IPS-20b (cell line): Measurements from ENCODE around the gene GRK1.

Experiments
- H3K27ac ChIP-seq: one replicate; pipeline ENCODE4 v1.5.1; 2013; ENCODE audit warnings: low read length
- H3K27me3 ChIP-seq: 2 replicates; pipeline ENCODE4 v1.6.1; 2013; ENCODE audit warnings: mild to moderate bottlenecking, low read length, inconsistent platforms; ENCODE audit not compliant: insufficient read depth
- H3K36me3 ChIP-seq: 2 replicates; pipeline ENCODE4 v1.6.1; 2013; ENCODE audit warnings: low read depth, mild to moderate bottlenecking, inconsistent platforms, low read length, moderate library complexity; ENCODE audit not compliant: insufficient read depth
- H3K4me1 ChIP-seq: 2 replicates; pipeline ENCODE4 v1.6.1; 2013; ENCODE audit warnings: mild to moderate bottlenecking, control low read depth, inconsistent platforms, low read length, moderate library complexity; ENCODE audit not compliant: insufficient read depth
- H3K4me3 ChIP-seq: 2 replicates; pipeline ENCODE4 v1.5.1; 2013; ENCODE audit warnings: mild to moderate bottlenecking, low read length, inconsistent platforms
- H3K9ac ChIP-seq: 2 replicates; pipeline ENCODE4 v1.6.1; 2013; ENCODE audit warnings: low read depth, mild to moderate bottlenecking, inconsistent platforms, low read length, moderate library complexity
- H3K9me3 ChIP-seq: 2 replicates; pipeline ENCODE4 v1.6.1; 2013; ENCODE audit warnings: mild to moderate bottlenecking, low read depth, low read length, inconsistent platforms; ENCODE audit not compliant: insufficient read depth

GRK1 gene

DNA sequence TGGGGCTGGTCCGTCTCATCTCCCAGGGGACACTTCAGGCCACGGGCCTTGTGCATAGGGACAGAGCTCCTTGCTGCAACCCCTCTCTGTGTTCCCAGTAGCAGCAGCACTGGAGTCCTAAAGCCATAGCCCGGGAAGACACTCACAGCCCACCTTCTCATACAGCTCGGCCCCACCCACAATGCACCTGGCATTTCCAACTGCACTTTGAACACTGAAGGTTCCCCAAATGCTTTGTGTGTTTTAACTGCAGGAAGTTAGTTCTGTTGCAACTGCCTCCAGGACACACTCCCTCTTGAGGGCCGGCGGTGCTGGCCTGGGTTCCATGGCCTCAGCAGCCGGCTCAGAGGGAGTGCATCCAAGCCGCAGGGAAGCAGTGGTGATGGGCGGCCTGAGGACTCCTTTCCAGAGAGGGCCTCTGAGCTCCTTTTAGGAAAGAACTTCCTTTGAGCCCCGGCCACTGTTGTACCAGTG lies 69.3 kb downstream of the GRK1 start:
- no peaks in the 10 kb centered on the region for H3K27me3 ChIP-seq
- H3K9me3 ChIP-seq, result peaks cover 6% of the 10 kb centered on the region; the same call in 1 of the 2 replicates
- no peaks in the 10 kb centered on the region for H3K36me3 ChIP-seq
- no peaks in the 10 kb centered on the region; the same call in 1 of the 2 replicates for H3K4me1 ChIP-seq
- H3K9ac ChIP-seq, result no peak overlapping the region
- no peak overlapping the region for H3K4me3 ChIP-seq
- H3K27ac ChIP-seq, result no peak overlapping the region

DNA sequence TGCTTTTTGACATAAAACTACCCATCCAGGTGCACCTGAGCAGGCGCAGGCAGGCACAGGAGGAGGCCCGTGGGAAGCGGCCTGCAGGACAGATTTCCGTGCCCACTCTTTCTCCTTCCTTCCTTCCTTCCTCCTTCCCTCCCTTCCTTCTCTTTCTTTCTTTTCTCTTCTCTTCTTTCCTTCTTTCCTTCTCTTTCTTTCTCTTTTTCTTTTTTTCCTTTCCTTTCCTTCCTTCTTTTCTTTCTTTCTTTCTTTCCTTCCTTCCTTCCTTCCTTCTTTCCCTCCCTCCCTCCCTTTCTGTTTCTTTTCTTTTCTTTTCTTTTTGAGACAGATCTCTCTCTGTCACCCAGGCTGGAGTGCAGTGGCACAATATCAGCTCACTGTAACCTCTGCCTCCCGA lies 70.8 kb downstream of the GRK1 start:
- Histone ChIP-seq H3K9me3 (peaks cover 6% of the 10 kb centered on the region; the same call in 1 of the 2 replicates), H3K9ac (no peak overlapping the region), H3K4me1 (peaks cover 5% of the 10 kb centered on the region; the same call in 1 of the 2 replicates), H3K4me3 (no peak overlapping the region), H3K36me3 (no peaks in the 10 kb centered on the region), H3K27ac (no peak overlapping the region), H3K27me3 (no peaks in the 10 kb centered on the region)

DNA sequence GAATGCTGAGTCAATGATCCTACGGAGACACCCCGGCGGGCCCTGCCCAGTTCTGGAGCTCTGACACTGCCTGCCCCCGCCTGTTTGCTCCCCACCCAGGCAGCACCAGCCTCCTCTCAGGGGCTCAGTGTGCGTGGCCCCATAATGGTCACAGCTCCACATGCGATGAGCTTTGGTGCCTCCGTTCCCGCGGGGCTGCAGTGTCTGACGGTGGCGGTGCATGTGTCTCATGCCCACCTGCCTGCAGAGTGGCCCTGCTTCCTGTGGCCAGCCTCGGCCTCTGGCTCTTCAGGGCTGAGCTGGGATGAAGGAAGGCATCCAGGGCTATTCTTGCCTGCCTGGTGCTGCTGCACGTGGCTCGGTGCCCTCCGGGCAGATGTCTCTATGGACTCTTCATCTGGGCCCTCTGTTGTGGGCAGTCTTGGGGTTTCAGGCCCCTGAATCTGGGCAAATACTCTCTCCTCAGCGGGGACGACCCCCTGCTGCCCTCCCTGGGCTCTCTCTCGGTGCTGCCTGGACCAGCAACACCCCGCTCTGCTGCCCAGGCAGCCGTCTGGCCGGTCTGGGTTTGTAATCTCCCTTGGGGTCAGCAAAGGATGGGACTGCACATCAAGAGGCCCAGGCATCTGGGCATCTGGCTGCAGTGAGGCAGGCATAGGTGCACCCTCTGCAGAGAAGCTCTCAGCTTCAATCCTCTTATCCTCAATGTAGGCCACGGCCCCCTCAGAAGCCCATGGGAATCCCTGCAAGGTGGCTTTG lies 72.7 kb downstream of the GRK1 start:
- Histone ChIP-seq H3K9ac (no peak overlapping the region), H3K4me3 (no peak overlapping the region), H3K36me3 (no peaks in the 10 kb centered on the region), H3K4me1 (peaks cover 5% of the 10 kb centered on the region; the same call in 1 of the 2 replicates), H3K27me3 (no peaks in the 10 kb centered on the region), H3K9me3 (no peaks in the 10 kb centered on the region), H3K27ac (no peak overlapping the region)

DNA sequence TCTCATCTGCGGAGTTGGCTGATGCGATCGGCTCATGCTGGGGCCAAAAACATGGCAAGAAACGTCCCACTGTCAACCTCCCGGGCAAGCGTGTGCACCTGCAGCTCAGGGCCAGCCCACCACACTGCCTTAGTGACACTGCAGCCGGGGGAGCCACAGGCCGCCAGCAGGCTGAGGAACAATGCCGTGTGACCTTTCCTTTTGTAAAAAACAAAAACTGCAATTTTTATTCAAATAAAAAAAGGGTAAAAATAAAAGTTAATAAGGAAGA lies 73.2 kb downstream of the GRK1 start:
- Histone ChIP-seq H3K9ac (no peak overlapping the region), H3K4me1 (peaks cover 5% of the 10 kb centered on the region; the same call in 1 of the 2 replicates), H3K27me3 (no peaks in the 10 kb centered on the region)

DNA sequence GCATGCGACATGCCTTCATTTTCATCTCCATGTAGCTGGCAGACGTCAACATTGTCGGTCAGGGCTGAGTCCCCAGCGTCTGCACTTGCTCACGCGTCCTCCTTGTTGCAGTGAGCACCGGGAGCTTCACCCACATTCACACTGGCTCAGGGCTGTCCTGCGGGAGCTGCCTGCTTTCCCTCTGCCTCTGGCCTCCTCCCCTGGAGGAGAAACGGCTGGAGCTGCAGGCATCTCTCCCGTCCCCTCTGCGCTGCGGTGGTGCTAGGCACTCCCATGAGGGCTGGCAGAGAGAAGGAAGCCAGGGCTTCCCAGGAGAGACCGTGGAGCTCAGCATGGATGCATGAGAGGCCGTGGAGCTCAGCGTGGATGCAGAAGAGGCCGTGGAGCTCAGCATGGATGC lies 73.6 kb downstream of the GRK1 start:
- H3K4me1 ChIP-seq, result peaks cover 5% of the 10 kb centered on the region; the same call in 1 of the 2 replicates
- H3K4me3 ChIP-seq, result no peak overlapping the region
- no peak overlapping the region for H3K27ac ChIP-seq
- H3K36me3 ChIP-seq, result no peaks in the 10 kb centered on the region
- H3K9ac ChIP-seq, result no peak overlapping the region
- H3K9me3 ChIP-seq, result no peaks in the 10 kb centered on the region
- H3K27me3 ChIP-seq, result no peaks in the 10 kb centered on the region

More for the DNA sequence above, 73.2 kb downstream of the GRK1 start:
- H3K4me3 ChIP-seq, result no peak overlapping the region
- H3K9me3 ChIP-seq, result no peaks in the 10 kb centered on the region
- no peak overlapping the region for H3K27ac ChIP-seq
- no peaks in the 10 kb centered on the region for H3K36me3 ChIP-seq

DNA sequence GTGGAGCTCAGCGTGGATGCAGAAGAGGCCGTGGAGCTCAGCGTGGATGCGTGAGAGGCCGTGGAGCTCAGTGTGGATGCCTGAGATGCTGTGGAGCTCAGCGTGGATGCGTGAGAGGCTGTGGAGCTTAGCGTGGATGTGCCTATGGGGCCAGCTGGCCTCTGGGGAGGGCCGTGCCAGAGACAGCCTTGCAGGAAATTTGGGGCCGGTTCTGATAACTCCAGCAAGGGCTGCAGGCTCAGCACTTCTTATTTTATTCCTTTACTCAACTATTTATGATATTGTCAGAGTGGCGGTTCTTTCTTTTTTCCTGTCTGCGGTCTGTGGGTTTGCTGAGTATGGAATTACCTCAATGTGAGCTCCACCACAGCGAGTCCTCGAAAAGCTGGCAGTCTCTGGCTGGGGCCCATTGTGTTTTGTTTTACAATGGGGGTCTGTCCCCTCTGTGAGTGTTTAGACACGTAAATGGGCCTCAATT lies 74.2 kb downstream of the GRK1 start:
- H3K9ac ChIP-seq, result no peak overlapping the region
- no peak overlapping the region for H3K4me3 ChIP-seq
- H3K4me1 ChIP-seq, result peaks cover 5% of the 10 kb centered on the region; the same call in 1 of the 2 replicates
- H3K27ac ChIP-seq, result no peak overlapping the region
- no peaks in the 10 kb centered on the region for H3K27me3 ChIP-seq
- H3K9me3 ChIP-seq, result no peaks in the 10 kb centered on the region
- no peaks in the 10 kb centered on the region for H3K36me3 ChIP-seq

DNA sequence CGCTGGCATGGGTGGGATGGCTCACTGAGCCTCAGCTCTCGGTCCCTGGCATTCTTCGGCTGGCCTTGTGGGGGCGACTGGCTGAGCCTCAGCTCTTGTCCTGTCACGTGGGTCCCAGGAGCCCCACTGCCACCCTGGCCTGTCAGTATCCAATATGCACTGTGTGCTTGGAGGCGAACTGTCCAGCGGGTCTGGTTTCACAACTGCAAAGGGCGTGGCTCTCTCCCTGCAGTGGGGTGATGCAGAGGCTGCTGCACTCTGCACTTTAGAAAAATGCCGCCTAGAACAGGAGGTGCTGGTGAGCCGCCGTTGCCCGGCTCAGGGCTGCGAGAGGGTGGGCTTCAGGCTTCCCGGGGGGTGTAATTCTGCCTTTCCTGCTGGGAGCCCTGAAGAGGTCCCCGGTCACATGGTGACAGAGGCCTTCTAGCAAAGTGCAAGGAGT lies 75.0 kb downstream of the GRK1 start:
- no peaks in the 10 kb centered on the region for H3K27me3 ChIP-seq
- no peak overlapping the region for H3K9ac ChIP-seq
- H3K4me1 ChIP-seq, result peaks cover 5% of the 10 kb centered on the region; the same call in 1 of the 2 replicates
- H3K4me3 ChIP-seq, result no peak overlapping the region
- no peak overlapping the region for H3K27ac ChIP-seq
- H3K36me3 ChIP-seq, result no peaks in the 10 kb centered on the region
- H3K9me3 ChIP-seq, result no peaks in the 10 kb centered on the region

DNA sequence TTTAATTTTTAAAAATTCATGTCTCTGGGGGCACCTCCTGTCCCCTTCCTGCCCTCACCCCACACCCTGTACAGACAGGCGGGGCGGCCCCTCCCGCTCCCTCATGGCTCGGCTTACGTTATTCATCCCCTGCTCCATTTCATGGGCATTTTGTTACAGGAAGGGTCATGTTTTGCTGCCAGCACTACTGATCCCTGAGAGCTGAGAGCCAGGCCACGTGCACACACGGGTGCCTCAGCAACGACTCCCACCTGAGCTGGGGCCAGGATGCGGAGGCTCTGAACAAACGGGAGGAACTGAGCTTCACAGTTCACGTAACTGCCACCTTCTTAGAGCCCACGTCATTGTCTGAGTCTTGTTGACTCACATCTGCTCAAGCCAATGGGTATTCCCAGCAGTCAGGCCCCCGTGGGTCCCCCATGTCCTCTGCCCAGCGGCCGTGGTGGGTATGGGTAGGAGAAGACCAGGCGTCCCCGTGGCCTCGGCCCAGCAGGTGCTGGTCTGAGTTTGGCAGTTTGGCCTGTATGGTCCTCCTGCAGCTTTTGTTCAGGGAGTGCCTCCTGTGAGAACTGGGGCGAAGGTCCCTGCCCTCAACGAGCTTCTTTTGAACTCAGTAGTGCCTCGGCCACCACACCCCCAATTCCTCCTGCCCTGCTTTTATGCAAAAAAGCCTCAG lies 75.6 kb downstream of the GRK1 start:
- Histone ChIP-seq H3K4me3 (no peak overlapping the region), H3K4me1 (peaks cover 5% of the 10 kb centered on the region; the same call in 1 of the 2 replicates), H3K27me3 (no peaks in the 10 kb centered on the region), H3K9ac (no peak overlapping the region), H3K27ac (no peak overlapping the region), H3K9me3 (no peaks in the 10 kb centered on the region), H3K36me3 (no peaks in the 10 kb centered on the region)

DNA sequence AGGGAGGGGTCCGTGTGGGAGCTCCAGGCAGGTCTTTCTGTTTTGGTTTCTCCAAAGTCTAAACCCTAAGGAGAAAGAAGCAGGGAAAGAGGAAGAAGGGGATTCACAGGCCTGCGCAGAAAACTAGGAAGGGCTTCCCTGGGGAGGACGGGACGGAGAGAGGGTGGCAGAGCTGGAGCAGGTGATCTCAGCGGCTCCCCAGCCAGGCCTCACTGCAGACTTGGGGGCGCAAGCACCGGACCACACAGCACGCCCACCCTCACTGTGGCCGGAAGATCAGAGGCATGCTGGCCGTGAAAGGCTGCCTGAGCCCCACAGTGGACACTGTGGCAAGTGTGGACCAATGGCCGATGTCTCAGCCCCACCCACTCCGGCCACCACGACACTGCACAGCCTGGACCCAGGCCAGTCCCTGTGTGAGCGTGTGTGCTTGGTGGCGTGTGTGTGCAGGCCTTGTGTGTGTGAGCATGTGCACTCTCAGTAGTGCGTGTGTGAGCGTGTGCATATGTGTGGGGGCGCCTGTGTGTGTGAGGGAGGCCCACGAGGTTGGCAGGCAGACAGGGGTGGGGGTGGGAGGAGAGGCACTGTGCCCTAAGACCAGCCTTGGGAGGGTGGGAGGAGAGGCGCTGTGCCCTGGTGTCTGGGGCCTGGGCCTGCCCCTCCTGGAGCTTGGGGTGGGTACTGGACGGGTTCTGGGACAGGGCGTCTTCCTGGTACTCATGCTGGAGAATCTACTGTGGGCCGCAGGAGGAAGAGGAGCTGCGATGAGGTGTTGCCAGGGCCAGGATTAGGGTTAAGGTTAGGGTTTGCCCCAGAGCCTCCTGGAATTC lies 76.6 kb downstream of the GRK1 start:
- Histone ChIP-seq H3K4me1 (peaks cover 5% of the 10 kb centered on the region; the same call in 1 of the 2 replicates), H3K9ac (no peak overlapping the region), H3K27me3 (no peaks in the 10 kb centered on the region), H3K36me3 (no peaks in the 10 kb centered on the region), H3K9me3 (no peaks in the 10 kb centered on the region), H3K27ac (no peak overlapping the region), H3K4me3 (no peak overlapping the region)

DNA sequence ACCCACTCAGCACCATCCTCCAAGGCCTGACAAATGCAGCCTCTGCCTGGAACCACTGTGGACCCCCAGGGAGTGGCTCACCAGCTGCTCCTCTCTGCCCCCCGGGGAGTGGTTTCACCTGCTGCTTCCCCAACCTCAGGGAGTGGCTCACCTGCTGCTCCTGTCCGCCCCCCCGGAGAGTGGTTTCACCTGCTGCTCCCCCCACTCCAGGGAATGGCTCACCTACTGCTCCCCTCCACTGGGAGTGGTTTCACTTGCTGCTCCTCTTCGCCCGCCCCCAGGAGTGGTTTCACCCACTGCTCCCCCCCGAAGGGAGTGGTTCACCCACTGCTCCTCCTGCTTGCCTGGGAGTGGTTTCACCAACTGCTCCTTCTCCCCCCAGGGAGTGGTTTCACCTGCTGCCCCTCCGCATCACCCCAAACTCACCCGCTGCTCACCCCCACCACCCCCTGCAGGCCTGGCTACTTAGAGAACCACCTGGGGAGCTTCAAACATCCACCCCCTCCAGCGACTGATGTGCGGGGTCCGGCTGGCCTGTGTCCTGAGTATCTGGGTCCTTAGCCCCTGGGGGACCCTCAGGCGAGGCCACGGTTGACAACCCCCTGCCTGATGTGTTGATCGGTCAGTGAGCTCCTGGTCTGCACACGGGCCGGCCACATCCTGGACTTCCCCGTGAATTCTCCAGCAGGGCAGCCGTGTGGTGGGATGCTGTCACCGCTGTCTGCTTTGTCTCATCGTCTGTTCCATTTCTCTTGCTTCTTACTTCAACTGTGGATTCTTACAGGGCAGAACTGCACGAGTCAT lies 77.4 kb downstream of the GRK1 start:
- Histone ChIP-seq H3K36me3 (no peaks in the 10 kb centered on the region), H3K4me1 (peaks cover 5% of the 10 kb centered on the region; the same call in 1 of the 2 replicates), H3K9me3 (no peaks in the 10 kb centered on the region), H3K9ac (no peak overlapping the region), H3K27me3 (no peaks in the 10 kb centered on the region), H3K4me3 (no peak overlapping the region), H3K27ac (no peak overlapping the region)

DNA sequence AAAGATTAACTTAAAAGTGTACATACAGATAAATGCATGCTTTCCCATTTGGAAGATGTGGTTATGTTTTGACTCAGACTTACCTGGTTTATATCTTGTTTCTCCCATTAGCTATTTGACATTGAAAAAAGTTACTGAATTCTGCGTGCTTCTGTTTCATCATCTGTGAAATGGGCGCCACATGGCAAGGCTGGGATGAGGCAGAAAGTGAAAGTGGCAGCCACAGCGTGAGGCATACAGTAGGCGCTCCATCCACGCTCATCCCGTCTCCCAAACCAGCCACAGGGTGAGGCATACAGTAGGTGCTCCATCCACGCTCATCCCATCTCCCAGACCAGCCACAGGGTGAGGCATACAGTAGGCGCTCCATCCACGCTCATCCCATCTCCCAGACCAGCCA lies 78.0 kb downstream of the GRK1 start:
- Histone ChIP-seq H3K9me3 (no peaks in the 10 kb centered on the region), H3K9ac (no peak overlapping the region), H3K4me1 (peaks cover 5% of the 10 kb centered on the region; the same call in 1 of the 2 replicates), H3K27ac (no peak overlapping the region), H3K36me3 (no peaks in the 10 kb centered on the region), H3K4me3 (no peak overlapping the region), H3K27me3 (no peaks in the 10 kb centered on the region)
